Stimulated activated CD8-positive, alpha-beta memory T cell treated with anti-CD3 and anti-CD28 coated beads, Interleukin-7, amount 100 ng/mL, for 1 hour (primary cell): ENCODE results near the gene AKNA.

Experiments used
- DNase-seq, 2 donors: peaks; one replicate each; pipeline ENCODE4 v3.0.0-alpha.2; 2020; ENCODE audit warnings: low read depth in 2 of 2

Gene AKNA

DNA sequence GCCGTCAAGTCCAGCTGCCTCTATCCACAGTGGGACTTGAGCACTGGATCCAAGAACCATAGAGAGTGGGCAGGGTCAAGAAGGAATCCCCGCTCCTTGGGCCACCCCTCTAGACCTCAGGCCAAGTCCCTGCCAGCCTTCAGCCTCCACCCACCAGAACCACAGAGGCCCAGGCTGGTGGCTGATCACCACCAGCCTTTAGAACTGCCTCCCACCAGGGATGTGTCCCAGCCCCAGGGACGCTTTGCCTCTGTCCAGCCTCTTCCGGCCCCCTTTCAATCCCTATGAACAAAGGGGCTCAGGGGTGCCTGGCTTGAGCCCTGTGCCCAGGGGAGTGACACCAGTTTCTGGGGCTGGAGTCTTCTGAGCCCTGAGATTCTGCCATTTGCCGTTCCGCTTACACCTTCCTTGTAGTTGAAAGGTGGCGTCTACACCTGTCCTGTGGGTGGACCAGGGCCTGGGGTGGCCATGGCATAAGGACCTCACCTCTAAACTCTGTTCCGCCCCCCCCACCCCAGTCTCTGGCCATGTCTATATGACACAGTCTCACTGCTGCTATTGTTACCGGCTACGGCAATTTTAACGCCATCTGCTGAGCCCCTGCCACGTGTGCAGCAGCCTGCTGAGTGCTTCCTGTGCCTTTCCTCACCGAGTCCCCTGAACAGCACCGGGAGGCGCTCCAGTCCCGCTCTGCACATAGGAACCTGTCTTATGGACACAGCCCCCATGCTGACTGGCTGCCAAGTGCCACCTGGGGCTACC lies 100.6 kb downstream of the AKNA start:
- DNase-seq = no peak

DNA sequence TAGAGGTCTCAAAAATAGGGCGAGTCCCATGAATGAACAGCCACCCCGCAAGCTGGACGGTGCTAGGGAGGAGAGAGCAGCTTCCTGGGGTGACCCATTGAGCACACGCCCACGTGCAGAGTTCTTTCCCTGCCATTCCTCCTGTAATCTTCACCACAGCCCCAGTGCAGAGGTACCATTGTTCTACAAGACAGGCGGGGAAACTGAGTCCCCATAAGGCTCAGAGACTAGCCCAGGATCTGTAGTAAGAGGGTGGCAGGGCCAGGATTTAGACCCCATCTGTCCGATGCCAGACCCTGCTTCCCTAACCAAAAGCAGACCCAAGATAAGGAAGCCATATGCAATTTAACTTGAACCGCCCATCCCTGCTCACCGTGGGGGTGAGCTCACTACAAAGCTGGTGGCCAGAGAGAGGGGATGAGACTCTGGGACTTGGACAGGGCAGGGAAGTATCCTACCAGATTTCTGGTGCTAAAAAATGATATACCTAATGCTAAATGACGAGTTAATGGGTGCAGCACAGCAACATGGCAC lies 101.6 kb downstream of the AKNA start:
- no peak for DNase-seq

DNA sequence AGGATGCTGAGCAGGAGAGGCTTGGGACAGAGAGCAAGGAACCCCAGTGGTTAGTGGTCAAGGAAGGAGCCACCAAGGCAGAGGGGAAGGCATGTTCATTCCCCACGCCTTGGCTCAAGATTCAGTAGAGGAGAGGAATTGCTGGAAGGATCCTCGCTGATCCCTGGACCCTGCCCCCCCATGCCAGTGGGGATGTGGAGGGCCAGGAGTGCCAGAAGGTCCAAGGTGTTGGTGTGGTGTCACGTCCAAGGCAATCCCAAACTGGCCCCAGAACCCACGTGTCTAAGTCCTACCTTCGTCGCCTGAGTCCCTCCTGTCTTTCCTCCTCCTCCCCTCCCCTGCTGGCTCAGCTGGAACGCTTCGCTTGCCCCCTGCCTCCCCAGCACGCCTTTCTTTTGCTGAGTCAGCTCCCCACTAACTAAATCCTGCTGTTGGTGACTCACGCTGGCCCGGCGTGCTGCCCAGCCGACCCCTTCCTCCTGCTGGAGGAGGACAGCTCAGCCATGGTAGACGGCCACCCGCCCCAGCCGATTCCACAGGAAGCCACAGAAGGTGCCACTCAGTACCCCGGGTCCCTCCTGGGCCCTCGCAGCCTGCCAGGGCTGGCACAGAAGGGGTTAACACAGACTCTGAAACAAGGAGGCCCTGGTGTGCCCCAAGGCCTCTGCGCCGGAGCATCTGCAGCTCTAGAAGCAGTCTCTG lies 102.5 kb downstream of the AKNA start:
- no peak for DNase-seq

DNA sequence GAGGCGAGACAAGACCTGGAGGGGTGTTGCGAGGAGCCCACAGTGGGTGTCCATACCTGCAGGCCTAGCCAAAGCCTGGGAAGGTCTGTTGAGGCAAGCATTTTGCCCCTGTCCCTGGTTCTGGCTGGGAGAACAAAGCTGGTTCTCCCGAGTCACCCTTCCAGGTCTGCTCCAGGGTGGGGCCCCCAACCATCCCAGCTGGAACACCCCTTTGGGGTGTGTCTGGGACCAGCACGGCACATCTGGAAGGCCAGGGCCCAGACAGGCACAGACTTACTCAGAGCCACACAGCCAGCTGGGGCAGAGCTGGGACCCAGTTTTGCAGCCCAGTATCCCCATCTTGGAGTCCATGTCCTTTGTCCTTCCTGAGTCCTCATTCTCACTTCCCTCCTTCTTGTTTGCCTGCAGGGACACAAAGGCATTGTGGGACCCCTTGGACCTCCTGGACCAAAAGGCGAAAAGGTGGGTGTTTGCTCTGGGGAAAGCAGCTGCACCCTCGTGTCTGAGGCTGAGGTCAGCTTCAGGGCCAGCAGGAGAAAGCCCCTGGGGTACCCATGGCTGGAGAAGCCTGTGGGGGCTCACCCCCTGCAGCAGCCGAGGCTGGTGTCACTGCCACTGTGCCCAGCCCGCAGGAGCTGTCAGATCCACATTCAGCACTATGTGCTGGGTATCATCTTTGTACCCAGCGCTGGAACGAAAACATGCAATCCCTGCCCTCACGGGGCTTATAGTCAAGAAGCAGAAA lies 103.3 kb downstream of the AKNA start:
- no peak for DNase-seq
